ENCODE results near the gene RBFOX2.
"Not testable (repeated sequence)": the region's sequence is repeated elsewhere in the genome, so short reads cannot be mapped to it uniquely, and the experiment has no call there.

RBFOX2 gene

DNA sequence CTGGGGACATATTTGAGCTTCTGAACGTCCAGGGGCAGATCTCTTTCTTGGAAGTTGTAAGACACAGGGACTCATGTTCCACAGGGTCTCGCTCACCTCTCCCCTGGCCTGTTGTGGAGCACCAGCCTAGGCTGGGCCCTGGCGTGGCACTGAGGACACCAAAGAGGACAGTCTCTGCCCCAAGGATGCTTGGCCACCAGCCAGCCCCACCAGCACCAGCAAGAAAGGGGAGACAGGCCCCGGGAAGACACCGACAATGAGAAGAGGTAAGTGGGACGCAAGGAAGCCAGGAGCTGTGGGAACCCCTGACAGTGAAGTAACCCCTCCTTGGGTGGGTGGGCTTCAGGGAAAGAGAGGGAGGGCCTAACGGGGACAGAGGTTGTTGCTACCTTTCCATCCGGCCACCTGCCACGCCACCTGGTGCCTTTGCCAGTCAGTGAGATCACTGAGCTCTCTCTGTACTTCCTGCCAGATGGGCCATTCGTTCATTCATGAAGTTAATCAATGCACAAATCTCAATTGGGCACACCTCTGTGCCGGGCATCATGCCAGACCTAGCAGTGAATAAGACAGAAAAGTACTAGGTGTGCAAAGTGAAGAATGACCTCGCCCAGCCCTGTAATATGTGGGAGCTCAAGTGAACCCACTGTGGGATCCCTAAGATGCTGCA lies 299.9 kb downstream of the RBFOX2 start:
- no peak for DNase-seq

DNA sequence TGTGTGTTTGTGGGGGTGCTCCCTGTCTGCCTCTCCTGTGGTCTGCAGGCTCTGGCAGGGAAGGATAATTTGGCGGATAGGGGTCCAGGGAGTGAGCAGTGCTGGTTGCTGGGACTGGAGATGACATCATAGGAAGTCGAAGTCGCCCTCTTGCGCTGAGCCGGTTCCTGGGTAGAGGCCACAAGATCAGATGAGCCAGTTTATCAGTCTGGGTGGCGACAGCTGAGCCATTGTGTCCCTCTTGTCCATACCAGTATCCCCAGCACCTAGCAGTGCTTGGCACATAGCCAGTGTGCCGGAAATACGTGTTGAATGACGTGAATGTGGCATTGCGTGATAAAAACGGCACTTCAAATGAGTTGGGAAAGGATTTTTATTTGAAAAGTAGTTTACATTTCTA lies 301.2 kb downstream of the RBFOX2 start:
- no peak for DNase-seq

- DNase-seq = no peak
Measured at GRCh38 chr22:35726933-35727332, 301.7 kb downstream of the RBFOX2 start.

- DNase-seq = no peak
Measured at GRCh38 chr22:35726398-35726797, 302.2 kb downstream of the RBFOX2 start.

DNA sequence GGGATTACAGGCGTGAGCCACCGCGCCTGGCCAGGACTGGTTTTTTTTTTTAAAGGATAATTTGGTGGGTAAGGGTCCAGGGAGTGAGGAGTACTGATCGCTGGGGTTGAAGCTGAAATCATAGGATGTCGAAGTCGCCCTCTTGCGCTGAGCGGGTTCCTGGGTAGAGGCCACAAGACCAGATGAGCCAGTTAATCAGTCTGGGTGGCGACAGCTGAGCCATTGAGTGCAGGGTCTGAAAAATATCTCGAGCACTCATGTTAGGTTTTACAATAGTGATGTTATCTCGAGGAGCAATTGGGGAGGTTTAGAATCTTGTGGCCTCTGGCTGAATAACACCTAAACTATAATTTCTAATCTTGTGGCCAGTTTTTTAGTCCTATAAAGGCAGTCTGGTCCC lies 303.1 kb downstream of the RBFOX2 start:
- DNase-seq = no peak

GRCh38 chr22:35721960-35722359 lies 306.7 kb downstream of the RBFOX2 start:
- DNase-seq = no peak

DNA sequence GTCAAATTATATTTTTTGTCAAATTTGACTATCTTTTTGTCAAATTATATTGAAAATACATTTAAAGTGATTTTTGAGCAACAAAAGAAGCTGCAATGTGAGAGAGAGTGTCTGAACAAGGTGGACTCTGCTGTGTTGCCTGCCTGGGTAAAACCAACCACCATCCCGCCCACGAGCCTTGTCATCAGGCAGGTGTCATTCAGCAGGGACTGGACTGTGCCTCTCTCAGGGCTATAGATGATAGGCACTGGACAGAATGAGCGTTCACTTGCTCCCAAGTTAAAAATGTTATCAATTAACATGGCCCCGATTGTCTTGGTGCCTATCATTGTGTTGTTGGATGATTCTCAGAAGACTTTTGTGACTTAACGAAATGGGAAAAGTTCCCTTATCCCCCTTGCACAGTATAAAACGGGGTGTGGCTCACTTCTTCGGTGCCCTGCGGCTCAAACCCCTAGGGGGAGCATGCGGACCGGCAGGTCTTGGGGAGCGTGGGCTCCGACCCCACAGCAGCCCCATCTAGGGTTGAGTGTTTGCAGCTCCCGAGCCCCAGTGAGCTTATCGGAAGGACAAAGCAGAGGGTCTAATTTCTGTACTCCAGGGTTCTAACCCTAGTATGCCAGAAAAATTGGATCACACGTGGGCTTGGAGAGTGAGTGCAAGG lies 309.3 kb downstream of the RBFOX2 start:
- no peak for DNase-seq

DNA sequence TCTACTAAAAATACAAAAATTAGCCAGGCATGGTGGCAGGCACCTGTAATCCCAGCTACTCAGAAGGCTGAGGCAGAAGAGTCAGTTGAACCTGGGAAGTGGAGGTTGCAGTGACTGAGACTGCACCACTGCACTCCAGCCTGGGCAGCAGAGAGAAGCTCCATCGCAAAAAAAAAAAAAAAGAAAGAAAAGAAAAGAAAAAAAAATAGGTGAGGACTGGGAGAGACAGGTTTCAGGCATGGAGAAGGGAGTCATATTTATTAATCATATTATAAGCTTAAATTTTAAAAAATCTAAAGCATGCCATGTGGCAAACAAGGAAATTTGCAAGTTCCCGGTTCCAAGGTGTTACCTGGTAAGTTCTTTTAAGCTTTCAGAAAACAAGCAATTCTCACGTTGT lies 311.1 kb downstream of the RBFOX2 start, which contains the start of gene APOL5:
Gene APOL5 (plus strand): TSS at position 301 of the 400 bp plus-strand sequence. CDS start 0 bp downstream, at position 301.
- no peak for DNase-seq

DNA sequence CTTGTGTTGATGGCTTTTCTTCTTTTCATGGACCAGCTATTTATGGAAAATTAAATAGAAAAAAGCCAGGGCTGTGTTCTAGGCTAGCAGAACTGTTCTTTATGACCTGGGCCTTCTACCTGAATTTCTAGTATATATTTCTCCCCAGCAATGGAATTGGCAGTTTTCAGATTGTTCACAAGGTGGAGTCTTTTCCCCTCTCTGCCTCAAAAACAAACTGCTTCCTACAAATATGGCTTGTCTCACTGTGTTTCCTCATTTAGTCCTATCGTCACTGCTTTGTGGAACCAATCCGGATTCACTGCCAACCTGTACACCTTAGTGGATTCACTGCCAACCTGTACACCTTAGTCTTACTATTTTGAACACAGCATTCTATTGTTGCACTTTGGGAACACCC lies 316.0 kb downstream of the RBFOX2 start:
- DNase-seq = no peak

DNA sequence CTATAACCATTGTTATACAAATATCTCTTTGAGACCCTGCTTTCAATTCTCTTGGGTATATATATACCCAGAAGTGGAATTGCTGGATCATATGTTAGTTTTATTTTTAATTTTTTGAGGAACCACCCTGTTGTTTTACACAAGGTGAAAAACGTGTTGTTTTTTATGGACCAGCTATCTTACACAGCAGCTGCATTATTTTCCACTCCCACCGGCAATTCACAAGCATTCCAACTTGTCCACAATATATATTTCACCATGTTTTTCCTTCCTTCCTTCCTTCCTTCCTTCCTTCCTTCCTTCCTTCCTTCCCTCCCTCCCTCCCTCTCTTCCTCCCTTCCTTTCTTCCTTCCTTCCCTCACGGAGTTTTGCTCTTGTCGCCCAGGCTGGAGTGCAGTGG lies 317.3 kb downstream of the RBFOX2 start:
- DNase-seq = no peak

GRCh38 chr22:35708917-35709316 lies 319.7 kb downstream of the RBFOX2 start:
- DNase-seq = no peak

DNA sequence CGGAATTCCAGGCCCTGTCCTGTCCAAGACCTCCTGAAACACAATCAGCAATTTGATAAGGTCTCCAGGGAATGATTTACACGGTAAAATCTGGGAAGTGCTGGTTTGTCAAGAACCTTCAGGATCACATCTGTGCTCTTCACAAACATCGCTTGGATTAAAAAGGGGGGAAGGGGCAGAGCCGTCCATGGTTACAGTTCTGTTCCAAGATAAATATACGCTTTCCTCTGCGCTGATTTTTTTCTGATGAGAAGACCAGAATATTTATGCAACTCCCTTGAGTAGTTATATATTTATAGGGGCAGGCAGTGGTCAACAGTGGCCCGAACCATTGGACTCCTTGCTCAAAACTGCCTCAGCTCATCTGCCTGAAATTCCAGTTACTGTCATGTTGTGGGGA lies 320.2 kb downstream of the RBFOX2 start:
- no peak for DNase-seq

GRCh38 chr22:35705141-35705540 lies 323.5 kb downstream of the RBFOX2 start:
- no peak for DNase-seq

- no peak for DNase-seq
Measured at GRCh38 chr22:35703861-35704584, 324.6 kb downstream of the RBFOX2 start.

- DNase-seq = not testable (repeated sequence)
Measured at GRCh38 chr22:35699852-35700251, 328.8 kb downstream of the RBFOX2 start.

GRCh38 chr22:35697142-35697541 lies 331.5 kb downstream of the RBFOX2 start:
- DNase-seq = no peak

DNA sequence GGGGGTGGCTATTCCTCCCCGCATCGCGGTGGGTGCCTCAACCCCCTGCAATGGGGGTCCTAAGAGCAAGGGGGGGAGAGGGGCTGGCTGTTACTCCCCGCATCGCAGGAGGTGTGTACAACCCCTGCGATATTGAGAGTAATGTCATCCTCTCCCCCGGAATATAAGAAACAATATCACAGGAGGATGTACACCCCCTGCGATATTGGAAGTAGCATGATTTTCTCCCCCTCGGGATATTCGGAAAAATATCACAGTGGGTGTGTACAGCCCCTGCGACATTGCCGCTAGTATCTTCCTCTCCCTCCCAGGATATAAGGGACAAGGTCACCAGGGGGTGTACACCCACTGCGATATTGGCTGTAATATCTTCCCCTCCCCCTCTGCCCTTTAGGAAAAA lies 333.4 kb downstream of the RBFOX2 start:
- no peak for DNase-seq

- DNase-seq = no peak
Measured at GRCh38 chr22:35690001-35690400, 338.6 kb downstream of the RBFOX2 start.

- DNase-seq = no peak
Measured at GRCh38 chr22:35688913-35689675, 339.5 kb downstream of the RBFOX2 start.

All from KG1 (cell line).